ENCODE measurements around the gene RETREG1.
A peak's percentile ranks its signal among the peaks of the same experiment; 100 is the strongest.

The RETREG1 gene

DNA sequence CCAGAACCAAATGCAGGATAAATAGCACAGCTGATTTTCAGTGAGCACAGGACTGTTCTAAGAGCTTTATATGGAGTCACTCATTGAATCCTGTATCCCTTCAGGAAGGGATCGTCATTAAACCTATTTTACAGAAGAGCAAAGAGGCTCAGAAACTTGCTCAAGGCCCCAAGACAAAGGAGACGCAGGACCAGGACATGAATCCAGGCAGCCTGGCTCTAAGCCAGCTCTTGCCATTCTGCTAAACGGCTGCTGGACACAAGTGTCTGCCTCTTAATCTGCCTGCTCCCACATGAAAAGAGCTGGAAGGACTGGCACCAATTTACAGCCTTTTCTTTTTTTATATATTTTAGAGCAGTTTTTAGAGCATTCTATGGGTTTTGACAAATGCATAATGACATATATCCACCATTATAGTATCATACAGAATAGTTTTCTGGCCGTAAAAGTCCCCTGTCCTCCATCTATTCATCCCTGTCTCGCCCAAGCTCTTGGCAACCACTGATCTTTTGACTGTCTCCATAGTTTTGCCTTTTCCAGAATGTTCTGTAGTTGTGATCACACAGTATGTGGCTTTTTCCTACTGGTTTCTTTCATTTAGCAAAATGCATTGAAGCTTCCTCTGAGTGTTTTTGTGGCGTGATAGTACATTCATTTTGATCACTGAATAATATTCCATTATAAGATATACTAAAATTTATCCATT lies 37.5 kb downstream of the RETREG1 start:
- DNase-seq: no peak

DNA sequence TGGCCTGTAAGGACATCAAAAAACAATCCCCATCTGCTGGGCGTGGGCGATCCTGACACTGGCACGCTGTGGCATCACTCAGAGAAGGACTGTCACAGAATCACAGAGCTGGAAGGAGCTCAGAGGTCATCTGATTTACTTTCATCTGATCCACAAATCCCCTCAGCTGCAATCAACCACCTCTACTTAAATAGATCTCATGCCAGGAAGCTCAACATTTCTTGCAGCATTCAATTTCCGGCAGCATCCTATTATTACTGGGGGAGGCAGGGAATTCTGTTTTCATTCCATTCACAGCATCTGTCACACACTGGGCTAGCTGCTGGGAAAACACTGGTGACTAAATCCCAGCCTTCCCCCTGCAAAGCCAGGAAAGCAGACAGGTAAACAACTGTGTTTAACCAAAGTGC lies 38.3 kb downstream of the RETREG1 start:
- DNase-seq: no peak

DNA sequence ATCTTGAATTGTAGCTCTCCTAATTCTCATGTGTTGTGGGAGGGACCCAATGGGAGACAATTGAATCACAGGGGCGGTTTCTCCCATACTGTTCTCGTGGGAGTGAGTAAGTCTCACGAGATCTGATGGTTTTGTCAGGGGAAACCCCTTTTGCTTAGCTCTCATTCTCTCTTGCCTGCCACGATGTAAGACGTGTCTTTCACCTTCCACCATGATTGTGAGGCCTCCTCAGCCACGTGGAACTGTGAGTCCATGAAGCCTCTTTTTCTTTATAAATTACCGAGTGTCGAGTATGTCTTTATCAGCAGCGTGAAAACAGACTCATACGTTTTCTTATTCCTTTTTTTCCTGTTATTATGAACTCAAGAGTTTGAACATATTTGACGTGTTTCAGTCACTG lies 39.1 kb downstream of the RETREG1 start:
- DNase-seq: no peak

DNA sequence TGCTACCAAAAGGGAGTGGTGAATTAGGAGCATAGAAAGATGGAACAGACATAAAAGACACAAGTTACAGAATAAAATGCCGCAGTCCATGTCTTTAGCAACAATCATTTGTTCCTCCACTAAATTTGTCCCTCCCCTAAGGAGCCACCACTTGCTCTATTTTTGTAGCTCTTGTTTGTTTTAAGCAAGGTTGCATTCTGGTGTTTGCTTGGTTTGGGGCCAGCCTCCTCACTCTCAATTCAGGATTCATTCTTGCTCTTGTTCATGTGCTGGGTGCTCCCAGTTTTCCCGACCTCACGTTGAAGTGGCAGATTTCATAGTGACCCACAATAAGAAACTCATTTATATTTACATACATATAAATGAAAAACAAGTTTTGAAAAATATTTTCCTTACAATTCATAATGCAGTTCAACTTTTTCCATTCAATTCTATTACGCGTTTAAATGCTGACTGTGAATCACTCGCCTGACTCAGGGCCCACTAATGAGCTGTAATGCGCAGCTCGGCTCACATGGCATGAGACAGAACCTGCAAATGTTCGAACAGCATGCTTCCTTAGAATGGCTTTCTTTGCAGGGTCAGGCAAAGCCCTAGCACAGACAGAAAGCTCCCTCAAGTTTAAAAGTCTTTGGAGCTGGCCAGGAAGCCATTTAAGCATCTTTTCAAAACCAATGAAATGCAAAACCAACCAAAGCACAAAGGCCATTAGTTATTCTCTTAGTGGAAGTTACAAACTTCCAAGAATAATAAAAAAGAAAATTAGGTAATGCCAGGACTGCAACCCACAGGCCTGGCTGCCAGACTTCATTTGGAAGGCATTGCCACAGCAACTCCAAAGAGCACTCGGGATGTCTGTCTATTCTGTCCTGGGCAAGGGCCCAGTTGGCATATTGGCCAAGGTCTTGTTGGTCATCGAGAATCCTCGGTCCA lies 41.7 kb downstream of the RETREG1 start:
- DNase-seq: peak; percentile 79

DNA sequence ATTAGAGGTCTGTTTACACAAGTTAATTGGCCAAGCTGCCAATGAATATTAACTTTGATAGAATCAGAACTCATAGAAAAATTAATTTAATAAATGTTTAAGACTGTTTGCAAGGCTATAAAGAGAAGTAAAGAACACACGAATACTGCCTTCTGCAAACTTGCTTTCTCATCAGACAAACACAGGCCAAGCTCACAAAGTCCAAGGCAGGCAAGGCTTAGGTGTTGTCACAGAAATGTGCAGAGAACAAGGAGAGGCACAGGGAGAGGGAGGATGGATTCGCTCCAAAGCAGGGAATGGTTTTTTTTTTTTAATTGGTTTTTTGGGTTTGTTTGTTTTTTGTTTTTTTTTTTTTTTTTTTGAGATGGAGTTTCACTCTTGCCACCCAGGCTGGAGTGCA lies 43.4 kb downstream of the RETREG1 start:
- DNase-seq: no peak

DNA sequence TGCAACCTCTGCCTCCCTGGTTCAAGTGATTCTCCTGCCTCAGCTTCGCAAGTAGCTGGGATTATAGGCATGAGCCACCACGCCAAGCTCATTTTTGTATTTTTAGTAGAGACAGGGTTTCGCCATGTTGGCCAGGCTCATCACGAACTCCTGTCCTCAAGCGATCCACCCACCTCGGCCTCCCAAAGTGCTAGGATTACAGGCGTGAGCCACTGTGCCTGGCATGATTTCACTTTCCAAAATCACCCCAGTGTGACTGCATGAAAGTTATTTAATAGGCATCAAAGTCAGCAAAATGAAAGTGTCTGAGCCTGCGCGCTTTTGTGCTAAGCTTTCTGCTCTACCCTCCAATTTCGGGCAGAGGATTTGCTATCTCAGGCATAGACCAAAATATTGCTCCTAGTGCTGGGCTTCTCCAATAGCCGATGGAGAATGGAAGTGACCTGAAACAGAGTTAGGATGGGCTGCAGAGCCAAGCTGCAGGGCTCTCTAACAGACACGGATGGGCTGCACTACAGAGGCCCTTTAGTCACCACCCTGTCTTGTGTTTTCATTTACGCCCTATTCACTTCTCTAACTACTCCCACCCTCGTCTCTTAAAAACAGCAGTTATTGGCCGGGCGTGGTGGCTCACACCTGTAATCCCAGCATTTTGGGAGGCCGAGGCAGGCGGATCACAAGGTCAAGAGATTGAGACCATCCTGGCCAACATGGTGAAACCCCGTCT lies 44.3 kb downstream of the RETREG1 start:
- DNase-seq: no peak

DNA sequence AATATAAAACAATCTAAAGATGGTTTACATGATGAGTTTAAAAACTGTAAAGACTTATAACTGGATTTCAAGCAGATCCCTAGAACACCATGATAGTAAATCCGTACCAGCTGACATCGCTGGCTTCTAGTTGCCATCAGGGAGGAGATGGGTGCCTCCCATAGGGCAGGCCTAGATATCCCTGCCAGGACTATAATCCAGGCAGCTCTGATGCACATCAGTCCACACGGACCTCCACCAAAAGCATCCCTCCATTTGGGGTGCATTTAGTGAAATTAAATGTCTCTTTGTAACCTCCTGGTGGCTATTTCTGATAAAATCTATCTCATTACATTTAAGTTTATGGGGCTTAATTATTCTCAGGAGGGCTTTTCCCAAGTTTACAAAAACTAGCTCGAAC lies 45.8 kb downstream of the RETREG1 start:
- DNase-seq: no peak

DNA sequence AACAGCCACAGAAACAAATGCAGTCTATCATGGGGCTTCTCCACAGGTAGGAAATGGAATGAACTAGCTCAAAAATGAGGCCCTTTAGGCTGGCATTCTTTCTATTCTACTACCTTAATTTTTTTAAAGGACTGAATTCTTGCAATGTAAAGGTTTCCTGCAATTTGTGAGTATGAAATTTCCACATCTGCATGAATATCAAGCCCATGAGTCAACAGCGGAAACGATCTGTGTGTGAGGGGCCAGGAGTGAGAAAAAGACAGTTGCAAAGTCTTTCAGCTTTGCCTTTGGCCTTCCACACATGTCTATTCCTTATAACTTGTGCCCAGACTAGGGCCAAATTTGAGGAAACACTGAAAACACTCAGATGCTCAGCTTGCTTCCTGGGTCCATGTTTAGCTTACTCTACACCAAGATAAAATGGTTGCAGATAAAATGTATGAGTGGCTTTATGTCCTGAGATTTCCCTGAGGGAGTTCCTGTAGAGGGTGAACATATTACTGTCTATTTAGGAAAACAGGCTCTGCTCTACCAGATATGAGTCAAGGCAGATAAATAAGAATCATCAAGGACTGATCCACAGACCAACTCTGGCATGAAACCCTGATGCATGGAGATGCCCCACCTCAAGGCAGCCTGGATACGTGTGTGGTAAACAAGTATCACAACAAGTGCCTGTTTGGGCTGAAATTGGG lies 46.5 kb downstream of the RETREG1 start:
- peak; percentile 65 for DNase-seq

DNA sequence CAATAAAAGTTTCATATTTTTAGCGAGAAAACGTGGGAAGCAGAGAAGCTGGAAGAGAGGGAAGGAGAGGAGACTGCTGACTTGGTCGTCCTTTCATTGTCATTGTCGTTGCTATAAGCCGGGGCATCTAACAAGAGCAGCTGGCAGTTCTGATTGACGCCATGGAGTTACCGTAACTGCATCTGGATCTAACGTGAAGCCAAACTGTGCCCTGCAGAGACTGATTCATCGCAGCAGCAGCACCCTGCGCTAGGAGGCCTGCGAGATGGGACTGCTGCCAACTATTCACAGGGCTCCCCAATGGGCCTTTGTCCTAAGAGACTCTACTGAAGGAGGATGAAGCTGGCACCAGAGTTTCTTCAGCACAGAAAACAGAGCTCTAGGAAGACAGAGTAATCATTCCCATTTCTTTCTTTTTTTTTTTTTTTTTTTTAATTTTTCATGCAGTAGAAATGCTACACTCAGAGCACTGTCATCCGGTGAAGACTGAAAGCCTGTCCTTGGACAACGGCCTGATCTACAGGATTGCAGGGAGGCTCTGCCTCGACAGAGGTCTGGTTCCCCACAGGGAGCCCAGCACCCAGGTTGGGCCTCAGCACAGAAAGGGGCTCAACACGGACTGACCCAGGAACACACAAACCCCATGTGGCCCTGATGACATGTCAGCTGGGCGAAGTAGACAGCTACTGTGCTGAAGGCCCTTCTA lies 47.8 kb downstream of the RETREG1 start:
- DNase-seq: peak; percentile 45

DNA sequence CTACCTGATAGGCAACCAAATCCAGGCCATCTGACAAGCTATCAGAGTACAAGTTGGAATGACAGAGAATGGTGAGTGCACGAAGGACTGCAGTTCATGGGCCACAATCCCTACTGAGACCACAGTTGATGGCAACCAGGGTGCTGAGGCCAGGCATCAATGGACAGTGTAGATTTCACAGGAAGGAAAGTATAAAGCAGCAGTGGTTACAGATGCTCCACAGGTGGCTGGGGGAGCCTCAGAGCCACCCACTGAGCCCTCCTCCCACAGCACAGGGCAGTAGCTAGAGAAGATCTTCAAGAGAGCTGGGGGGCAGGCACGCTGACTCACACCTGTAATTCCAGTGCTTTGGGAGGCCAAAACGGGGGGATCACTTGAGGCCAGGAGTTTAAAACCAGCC lies 49.4 kb downstream of the RETREG1 start:
- DNase-seq: no peak

DNA sequence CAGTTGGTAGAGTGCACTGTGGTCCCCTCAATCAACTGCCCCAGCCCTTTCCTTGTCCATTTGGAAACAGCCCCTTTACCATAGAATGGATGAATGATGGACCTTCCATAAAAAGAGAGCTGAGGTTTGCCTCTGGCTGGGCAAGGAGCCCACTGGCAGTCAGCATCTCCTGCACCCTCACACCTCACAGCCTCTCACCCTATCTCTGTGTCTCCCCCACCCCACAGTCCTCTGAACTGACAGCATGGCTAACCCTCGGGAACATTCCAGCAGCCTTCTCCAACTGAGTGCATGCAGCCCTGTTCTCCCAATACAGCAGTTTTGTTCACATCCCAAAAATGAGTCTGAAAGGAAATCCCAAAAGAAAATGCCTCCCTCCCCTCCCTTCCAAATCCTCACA lies 51.7 kb downstream of the RETREG1 start:
- DNase-seq: no peak

DNA sequence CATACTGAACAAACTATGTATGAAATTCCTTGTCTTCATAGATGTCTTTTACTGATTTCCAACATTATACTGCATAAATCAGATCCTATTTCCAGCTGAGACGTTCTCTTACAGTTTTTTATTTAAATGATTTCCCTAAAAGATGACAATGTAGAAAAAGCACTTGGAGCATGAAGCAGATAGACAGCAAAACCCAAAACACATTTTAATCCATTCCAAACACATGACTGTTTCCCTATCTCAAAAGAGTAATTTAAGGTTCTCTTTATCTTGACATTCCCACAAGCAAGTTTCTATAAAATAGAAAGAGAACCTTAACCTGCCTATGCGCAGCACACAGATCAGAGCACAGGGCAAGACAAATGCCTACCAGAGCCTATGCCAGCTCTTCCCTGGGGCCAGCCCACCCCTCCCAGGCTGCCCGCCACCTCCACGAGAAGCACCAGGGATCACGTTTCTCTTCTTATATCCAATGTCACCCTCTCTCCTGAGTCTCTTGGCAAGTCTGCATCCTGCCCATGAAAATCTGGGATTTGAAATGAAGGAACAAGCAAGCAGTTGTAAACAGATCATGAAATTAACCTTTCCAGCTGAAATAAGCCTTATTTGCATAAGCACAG lies 52.4 kb downstream of the RETREG1 start:
- DNase-seq: no peak

DNA sequence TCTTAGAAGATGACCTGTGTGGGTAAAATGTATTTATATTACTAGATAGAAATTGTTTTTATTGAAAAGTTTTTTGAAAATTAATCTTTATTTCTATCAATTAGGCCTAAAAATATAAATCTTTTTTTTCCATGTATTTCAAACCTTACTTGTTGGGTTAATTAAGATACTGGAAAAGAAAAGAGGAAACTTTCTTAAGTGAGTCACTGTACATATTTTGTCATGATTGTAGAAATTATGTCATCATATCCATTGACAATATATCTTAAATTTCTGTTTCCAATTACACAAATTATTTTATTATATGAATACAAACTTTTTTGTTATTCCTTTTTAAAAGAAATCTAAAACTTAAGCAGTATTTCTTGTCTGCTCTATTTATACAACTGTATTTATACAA lies 53.1 kb downstream of the RETREG1 start:
- no peak for DNase-seq

DNA sequence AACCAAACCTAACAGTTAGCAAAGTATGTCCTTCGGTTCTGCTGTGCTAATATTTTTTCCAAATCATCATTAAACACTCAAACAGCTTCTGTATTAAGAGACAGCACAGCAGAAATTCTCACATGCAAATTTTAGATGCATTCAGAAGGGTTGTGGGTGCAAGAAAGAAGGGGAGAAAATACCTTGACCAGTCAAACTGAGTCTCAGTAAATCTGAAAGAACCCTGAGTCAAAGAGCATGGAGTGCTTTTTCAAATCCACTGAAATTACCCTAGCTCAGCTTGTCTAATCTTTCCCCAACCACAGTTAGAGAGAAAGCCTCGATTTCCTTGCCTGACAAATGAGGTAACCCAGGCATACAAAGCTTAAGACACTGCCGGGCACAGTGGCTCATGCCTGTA lies 55.1 kb downstream of the RETREG1 start:
- no peak for DNase-seq

DNA sequence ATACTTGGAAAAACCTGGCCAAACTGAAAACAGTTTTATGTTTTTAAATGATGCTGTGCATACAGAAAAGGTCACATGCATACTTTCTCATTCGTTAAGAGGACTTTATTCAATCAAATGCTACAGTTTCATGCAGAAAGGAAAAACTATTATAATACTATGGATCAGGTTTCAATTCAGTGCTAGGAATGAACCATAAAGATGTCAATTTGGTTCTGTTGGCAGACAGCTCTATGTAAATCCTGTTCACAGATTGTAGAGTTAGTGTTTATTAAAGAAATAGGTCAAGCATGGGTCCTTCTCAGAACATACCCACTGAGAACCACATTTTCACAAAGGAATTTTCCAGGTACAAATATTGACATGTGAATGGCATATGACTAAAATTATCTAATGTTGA lies 57.1 kb downstream of the RETREG1 start:
- no peak for DNase-seq

DNA sequence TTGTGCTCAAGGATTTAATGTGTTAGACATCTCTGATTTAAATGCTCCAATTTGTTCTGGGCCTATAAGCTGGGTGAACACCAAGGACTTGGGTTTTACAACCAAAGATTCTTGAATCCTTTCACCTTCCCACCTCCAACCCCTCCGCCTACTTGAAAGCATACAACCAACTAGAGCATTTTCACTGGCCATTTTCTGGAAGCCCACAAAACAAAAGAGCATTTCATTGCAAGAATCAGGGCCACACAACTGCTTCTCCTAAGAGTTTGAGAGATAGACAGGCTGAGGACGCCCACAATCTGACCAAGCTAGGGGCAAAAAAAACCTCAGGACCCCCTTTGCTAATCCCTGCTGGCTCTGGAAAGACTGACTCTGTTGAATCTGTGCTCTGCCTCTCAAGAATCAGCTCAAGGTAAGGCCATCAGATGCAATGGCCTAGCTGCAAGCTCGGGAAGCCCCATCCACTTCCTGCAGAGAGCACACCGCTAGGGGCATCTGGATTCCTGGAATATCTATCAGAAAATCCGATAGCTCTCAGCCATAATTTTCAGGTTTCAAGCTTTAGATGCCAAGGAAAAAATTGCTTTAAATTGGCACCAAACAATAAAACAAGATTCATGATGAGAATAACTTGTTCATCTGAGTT lies 57.7 kb downstream of the RETREG1 start:
- DNase-seq: no peak

DNA sequence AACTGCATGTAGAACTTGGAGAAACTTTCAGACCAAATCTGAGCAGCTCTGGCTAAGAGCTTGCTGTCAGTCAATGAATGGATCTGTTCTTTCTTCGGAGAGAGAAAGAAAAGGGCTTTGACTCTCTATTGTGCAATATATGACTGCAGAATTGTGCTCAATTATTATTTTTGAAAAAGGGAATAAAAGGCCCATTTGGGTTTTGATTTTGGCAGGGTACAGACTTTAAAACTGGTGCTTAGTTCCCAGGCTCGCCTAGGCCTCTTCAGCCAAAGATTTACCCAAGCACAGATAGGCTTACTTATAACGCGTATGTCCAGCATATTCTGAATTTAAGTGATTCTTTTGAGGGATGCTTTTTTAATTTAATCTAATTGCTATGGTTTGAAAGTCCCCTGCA lies 59.3 kb downstream of the RETREG1 start:
- DNase-seq: no peak

DNA sequence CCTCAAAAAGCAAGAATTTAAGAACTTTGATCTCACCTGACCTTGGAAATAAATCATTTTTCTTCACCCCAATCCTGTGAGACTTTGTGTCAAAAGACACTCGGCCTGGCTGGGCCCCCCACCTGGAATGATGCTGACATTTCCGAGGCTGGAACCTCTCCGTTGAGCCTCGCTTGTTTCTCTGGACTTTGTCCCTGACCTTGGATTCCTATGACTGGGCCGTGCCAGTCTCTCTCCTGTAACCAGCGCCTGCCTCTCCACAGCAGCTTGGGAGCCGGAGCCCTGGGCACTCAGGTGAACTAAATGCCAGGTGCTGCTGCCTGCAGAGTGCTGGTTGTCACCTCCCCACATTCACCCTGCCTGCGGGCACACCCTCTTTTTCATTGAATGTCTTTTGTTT lies 62.7 kb downstream of the RETREG1 start:
- no peak for DNase-seq

DNA sequence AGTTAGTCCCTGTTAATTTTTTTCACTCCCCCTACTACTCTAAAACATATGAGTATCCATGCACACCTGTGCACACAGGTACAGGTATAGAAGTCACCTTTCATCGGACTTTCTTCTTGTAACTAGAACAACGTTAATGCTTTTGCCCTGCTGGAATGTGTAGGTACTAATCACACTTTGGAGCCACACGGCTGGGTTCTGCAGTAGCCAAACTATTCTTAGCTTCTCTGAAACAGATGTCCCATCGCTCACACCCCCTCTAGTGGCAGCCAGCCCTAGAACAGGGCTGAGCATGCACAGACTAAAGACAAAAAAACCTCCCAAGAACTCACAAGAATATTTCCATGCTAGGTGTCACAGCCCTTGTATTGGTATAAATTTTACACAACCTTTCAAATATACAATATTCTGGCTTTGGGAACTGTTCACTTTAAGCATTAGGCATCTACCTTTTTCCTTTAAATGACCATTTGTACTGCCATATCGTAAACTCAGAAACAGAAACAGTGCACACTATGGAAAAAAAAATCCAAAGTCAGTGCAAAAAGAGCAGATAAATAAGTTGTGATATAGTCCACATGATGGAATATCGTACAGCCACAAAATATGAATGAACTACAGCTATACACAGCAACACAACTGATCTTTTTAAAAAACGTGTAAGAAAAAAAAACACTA lies 64.0 kb downstream of the RETREG1 start:
- peak; percentile 69 for DNase-seq

DNA sequence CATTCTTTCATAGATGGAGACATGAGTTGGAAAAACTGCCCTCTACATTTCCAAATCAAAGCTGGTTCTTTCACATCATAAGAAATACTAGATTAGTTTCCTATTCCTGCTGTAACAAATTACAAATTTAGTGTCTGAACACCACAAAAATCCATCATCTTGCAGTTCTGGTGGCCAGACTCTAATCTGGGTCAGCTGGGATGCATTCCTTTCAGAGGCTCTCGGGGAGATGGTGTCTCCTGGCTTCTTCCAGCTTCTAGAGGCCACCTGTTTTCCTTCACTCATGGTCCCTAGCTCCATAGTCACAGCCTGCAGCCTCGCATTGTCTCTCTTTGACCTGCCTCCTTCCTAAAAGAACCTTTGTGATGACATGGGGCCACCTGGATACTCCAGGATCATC lies 65.2 kb downstream of the RETREG1 start:
- DNase-seq: no peak
